Kidney (tissue), 14 donors: ENCODE data around the gene TOX3. TPM values are rescaled to one million over a fixed set of nuclear protein-coding genes. Genes with fewer than 3 reads are reported as not detected.
A peak's percentile ranks its signal among the peaks of the same experiment; 100 is the strongest.

Experiments used
- DNase-seq, 5 donors: peaks; one replicate each; pipeline ENCODE4 v3.0.0-alpha.2; 2013 to 2020
- FAIRE-seq: peaks from 2 replicates; lab custom pipeline; 2012; peaks lifted over from hg19 to GRCh38; lab: Jason Lieb, UNC
- H3K27ac ChIP-seq, 2 donors: one replicate each; pipeline ENCODE4 v1.7.0; 2013; ENCODE audit warnings: low read depth in 2 of 2, low read length in 2 of 2, inconsistent platforms in 1 of 2
- H3K27me3 ChIP-seq: one replicate; pipeline ENCODE4 v1.7.1; 2013; ENCODE audit warnings: low read length, inconsistent platforms; ENCODE audit not compliant: control insufficient read depth, insufficient read depth
- H3K36me3 ChIP-seq, 3 donors: one replicate each; pipeline versions ENCODE4 v1.7.0 to v1.7.1; 2013; ENCODE audit warnings: low read length in 3 of 3, control low read depth in 1 of 3, inconsistent platforms in 1 of 3; ENCODE audit not compliant: insufficient read depth in 3 of 3, control insufficient read depth in 2 of 3
- H3K4me1 ChIP-seq, 3 donors: one replicate each; pipeline versions ENCODE4 v1.7.0 to v1.7.1; 2013; ENCODE audit warnings: low read length in 3 of 3, inconsistent platforms in 1 of 3, low read depth in 1 of 3; ENCODE audit not compliant: control insufficient read depth in 2 of 3, insufficient read depth in 2 of 3
- H3K4me3 ChIP-seq, 3 donors: one replicate each; pipeline versions ENCODE4 v1.7.0 to v1.8.1; 2013; ENCODE audit warnings: low read length in 3 of 3, control low read depth in 1 of 3, inconsistent platforms in 1 of 3
- H3K9ac ChIP-seq, 3 donors: one replicate each; pipeline versions ENCODE4 v1.7.0 to v1.7.1; 2013; ENCODE audit warnings: low read length in 3 of 3, control low read depth in 1 of 3, inconsistent platforms in 1 of 3
- H3K9me3 ChIP-seq, 3 donors: one replicate each; pipeline versions ENCODE4 v1.7.0 to v1.7.1; 2013; ENCODE audit warnings: low read length in 3 of 3, control low read depth in 1 of 3, inconsistent platforms in 1 of 3; ENCODE audit not compliant: control insufficient read depth in 2 of 3, insufficient read depth in 1 of 3
- CTCF ChIP-seq: IDR thresholded peaks from 3 replicates; pipeline ENCODE4 v1.5.1; 2012; ENCODE audit warnings: mild to moderate bottlenecking, moderate library complexity, borderline replicate concordance; ENCODE audit not compliant: insufficient read depth; ENCODE audit errors: extremely low read depth
- intact Hi-C: fragments of 100-400 bp; cut with DNase I; formaldehyde crosslinking; loops from one replicate; pipeline ENCODE4 v1.11.1; 2022
- polyA plus RNA-seq: library from polyadenylated mRNA; stranded (reverse); fragments of 350-450 nt; fragmentation: Illumina TruSeq; extraction: RNeasy Lipid Tissue Mini Kit (QIAGEN cat#74804); gene quantifications from one replicate; pipeline ENCODE4 v1.2.3, GENCODE V29; 2014; ENCODE audit warnings: low read depth, low replicate concordance; ENCODE audit not compliant: insufficient read depth
- total RNA-seq: library from RNA; stranded (reverse); fragmentation: NEBNext Ultra II Directional; extraction: Animal tissue kit (Norgen Biotek cat#: 25700); gene quantifications from one replicate; pipeline ENCODE4 v1.2.1, GENCODE V29; 2021
- donor health status: control.
- donor health status: control.
- donor health status: control.
- donor health status: control.
- donor health status: control.
- donor health status: DM: yes; HTN: yes; CAD: no.
- donor health status: Normal renal cell carcinoma (clear cell type).

The TOX3 gene
- total and polyA plus RNA-seq, 2 donors from 2014 or later: 8.7 to 16.2 TPM

DNA sequence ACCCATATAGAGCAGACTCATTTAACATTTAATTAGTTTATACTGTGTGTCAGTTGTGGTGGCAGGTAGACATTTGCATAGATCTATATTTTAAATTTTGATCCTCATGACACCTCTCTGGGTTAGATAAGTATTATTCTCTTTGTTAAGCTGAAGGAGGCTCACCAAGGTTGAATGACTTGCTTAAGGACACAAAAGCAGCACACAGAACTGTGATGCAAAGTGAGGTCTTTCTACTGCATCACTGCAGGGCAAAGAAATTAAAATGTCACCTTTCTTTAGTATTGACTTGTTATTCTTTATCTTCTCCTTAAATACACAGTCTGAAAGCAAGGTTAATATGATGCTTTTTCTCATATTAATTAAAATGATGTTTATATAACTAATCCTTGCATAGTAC lies 8.6 kb upstream of the TOX3 start:
- DNase-seq: no peak
- Histone ChIP-seq H3K27ac (no peak overlapping the region), H3K27me3 (no peaks in the 10 kb centered on the region), H3K9ac (no peak overlapping the region), H3K9me3 (no peaks in the 10 kb centered on the region), H3K4me3 (no peak overlapping the region), H3K4me1 (peaks cover 0 to 9% (median 6%) of the 10 kb centered on the region in 3 donors), H3K36me3 (no peaks in the 10 kb centered on the region)
- no peak for FAIRE-seq
- TF ChIP-seq CTCF: no peak
- intact Hi-C loops: no loop called here

DNA sequence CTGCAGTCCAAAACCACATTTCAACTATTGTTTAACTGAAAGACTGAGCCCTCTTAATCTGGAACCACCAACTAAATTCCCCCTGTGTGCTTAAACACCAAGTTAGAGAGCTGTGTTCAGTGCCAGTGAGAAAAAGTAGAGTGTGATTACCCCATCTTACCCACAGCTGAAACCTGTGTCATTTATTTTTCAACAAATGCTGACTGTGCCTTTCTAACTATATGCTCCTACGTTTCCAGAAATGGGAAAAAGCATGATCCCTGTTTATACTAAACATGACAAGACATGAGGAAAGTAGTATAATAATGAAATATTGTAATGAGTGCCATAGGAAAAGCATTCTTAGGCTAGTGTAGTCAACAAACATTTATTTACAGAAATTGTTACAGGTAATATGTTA lies 7.4 kb upstream of the TOX3 start:
- peaks cover 2% of the 10 kb centered on the region for H3K27me3 ChIP-seq
- FAIRE-seq (no peak), DNase-seq (no peak)
- H3K9ac ChIP-seq: no peak overlapping the region
- peak overlapping the region in 1 of 2 donors; percentile 7 for H3K27ac ChIP-seq
- intact Hi-C loops: no loop called here
- no peak overlapping the region for H3K4me3 ChIP-seq
- H3K9me3 ChIP-seq: no peaks in the 10 kb centered on the region
- no peaks in the 10 kb centered on the region for H3K36me3 ChIP-seq
- no peak for TF ChIP-seq CTCF
- peaks cover 0 to 9% (median 6%) of the 10 kb centered on the region in 3 donors for H3K4me1 ChIP-seq

GRCh38 chr16:52553322-52553721 lies 6.4 kb upstream of the TOX3 start:
- DNase-seq: no peak
- Histone ChIP-seq H3K36me3 (no peaks in the 10 kb centered on the region), H3K27me3 (peaks cover 2% of the 10 kb centered on the region), H3K27ac (no peak overlapping the region), H3K4me3 (no peak overlapping the region), H3K4me1 (peaks cover 0 to 9% (median 6%) of the 10 kb centered on the region in 3 donors), H3K9me3 (no peaks in the 10 kb centered on the region), H3K9ac (no peak overlapping the region)
- intact Hi-C loops: no loop called here
- no peak for FAIRE-seq
- no peak for TF ChIP-seq CTCF

- Histone ChIP-seq H3K4me1 (peaks cover 0 to 8% (median 6%) of the 10 kb centered on the region in 3 donors), H3K27me3 (peaks cover 2% of the 10 kb centered on the region), H3K27ac (no peak overlapping the region), H3K4me3 (no peak overlapping the region), H3K9me3 (no peaks in the 10 kb centered on the region), H3K9ac (no peak overlapping the region), H3K36me3 (no peaks in the 10 kb centered on the region)
- DNase-seq (no peak), FAIRE-seq (no peak)
- no peak for TF ChIP-seq CTCF
- intact Hi-C loops: no loop called here
Observed at GRCh38 chr16:52552643-52553042, 5.7 kb upstream of the TOX3 start.
